ENCODE results near the gene TMEM51. TPM values are rescaled to one million over a fixed set of nuclear protein-coding genes. Genes with fewer than 3 reads are reported as not detected.

The TMEM51 gene
- polyA plus RNA-seq, 1 donor from 2014 or later, result 1.7 TPM

GRCh38 chr1:15201849-15202551 lies 48.5 kb downstream of the TMEM51 start:
- no peaks in the 10 kb centered on the region for H4K20me1 ChIP-seq (ENCODE audit: insufficient read depth)
- H3K4me3 ChIP-seq (ENCODE audit: low read length), result no peak overlapping the region
- H3K27me3 ChIP-seq (ENCODE audit: insufficient read depth, low read depth, low read length), result no peaks in the 10 kb centered on the region
- TF ChIP-seq REST (IDR thresholded peaks at IDR 0.05; ENCODE audit: borderline replicate concordance) (no peak), RAD21 (conservative IDR thresholded peaks at IDR 0.05) (no peak), MXI1 (conservative IDR thresholded peaks at IDR 0.05; ENCODE audit: poor library complexity, severe bottlenecking) (no peak), EP300 (conservative IDR thresholded peaks at IDR 0.05; ENCODE audit: poor library complexity, severe bottlenecking) (no peak), POLR2AphosphoS5 (IDR thresholded peaks at IDR 0.05) (no peak), SMC3 (conservative IDR thresholded peaks at IDR 0.05; ENCODE audit: poor library complexity) (no peak), EZH2 (IDR thresholded peaks at IDR 0.05; ENCODE audit: borderline replicate concordance, insufficient read depth, low read length, poor library complexity, severe bottlenecking) (no peak), TAF1 (IDR thresholded peaks at IDR 0.05; ENCODE audit: low read depth) (no peak), CTCF (IDR thresholded peaks at IDR 0.05; ENCODE audit: poor library complexity, severe bottlenecking) (no peak)
- no peak overlapping the region for H3K9ac ChIP-seq (ENCODE audit: low read length)
- no peaks in the 10 kb centered on the region for H3K79me2 ChIP-seq (replicated peaks; ENCODE audit: insufficient read depth, low read length)
- H3K9me2 ChIP-seq (ENCODE audit: insufficient read depth, low read length), result no peaks in the 10 kb centered on the region
- no peaks in the 10 kb centered on the region for H3F3A ChIP-seq (ENCODE audit: insufficient read depth, low read length, poor library complexity, severe bottlenecking)
- H2AFZ ChIP-seq (ENCODE audit: low read depth, low read length), result no peak overlapping the region
- H3K27ac ChIP-seq (ENCODE audit: low read length), result no peak overlapping the region
- no peaks in the 10 kb centered on the region for H3K36me3 ChIP-seq (ENCODE audit: insufficient read depth, low read length)
- H3K9me3 ChIP-seq (ENCODE audit: low read length), result no peaks in the 10 kb centered on the region
- H3K4me2 ChIP-seq (ENCODE audit: low read length), result no peak overlapping the region

GRCh38 chr1:15204931-15205330 lies 51.4 kb downstream of the TMEM51 start:
- Histone ChIP-seq H3K79me2 (replicated peaks; ENCODE audit: insufficient read depth, low read length) (no peaks in the 10 kb centered on the region), H2AFZ (ENCODE audit: low read depth, low read length) (no peak overlapping the region), H3K27ac (ENCODE audit: low read length) (no peak overlapping the region), H3K36me3 (ENCODE audit: insufficient read depth, low read length) (no peaks in the 10 kb centered on the region), H3K9ac (ENCODE audit: low read length) (no peak overlapping the region), H4K20me1 (ENCODE audit: insufficient read depth) (no peaks in the 10 kb centered on the region), H3K9me3 (ENCODE audit: low read length) (no peaks in the 10 kb centered on the region), H3K27me3 (ENCODE audit: insufficient read depth, low read depth, low read length) (no peaks in the 10 kb centered on the region), H3K9me2 (ENCODE audit: insufficient read depth, low read length) (no peaks in the 10 kb centered on the region), H3K4me3 (ENCODE audit: low read length) (no peak overlapping the region), H3K4me2 (ENCODE audit: low read length) (no peak overlapping the region), H3F3A (ENCODE audit: insufficient read depth, low read length, poor library complexity, severe bottlenecking) (no peaks in the 10 kb centered on the region)
- TF ChIP-seq RAD21 (conservative IDR thresholded peaks at IDR 0.05) (no peak), MXI1 (conservative IDR thresholded peaks at IDR 0.05; ENCODE audit: poor library complexity, severe bottlenecking) (no peak), CTCF (IDR thresholded peaks at IDR 0.05; ENCODE audit: poor library complexity, severe bottlenecking) (no peak), POLR2AphosphoS5 (IDR thresholded peaks at IDR 0.05) (no peak), EP300 (conservative IDR thresholded peaks at IDR 0.05; ENCODE audit: poor library complexity, severe bottlenecking) (no peak), SMC3 (conservative IDR thresholded peaks at IDR 0.05; ENCODE audit: poor library complexity) (no peak), EZH2 (IDR thresholded peaks at IDR 0.05; ENCODE audit: borderline replicate concordance, insufficient read depth, low read length, poor library complexity, severe bottlenecking) (no peak), TAF1 (IDR thresholded peaks at IDR 0.05; ENCODE audit: low read depth) (no peak), REST (IDR thresholded peaks at IDR 0.05; ENCODE audit: borderline replicate concordance) (no peak)
